ENCODE data around the gene CYP27B1. TPM values are rescaled to one million over a fixed set of nuclear protein-coding genes. Genes with fewer than 3 reads are reported as not detected.

Gene CYP27B1
- total RNA-seq, 1 donor from 2014 or later, result 4.7 TPM

DNA sequence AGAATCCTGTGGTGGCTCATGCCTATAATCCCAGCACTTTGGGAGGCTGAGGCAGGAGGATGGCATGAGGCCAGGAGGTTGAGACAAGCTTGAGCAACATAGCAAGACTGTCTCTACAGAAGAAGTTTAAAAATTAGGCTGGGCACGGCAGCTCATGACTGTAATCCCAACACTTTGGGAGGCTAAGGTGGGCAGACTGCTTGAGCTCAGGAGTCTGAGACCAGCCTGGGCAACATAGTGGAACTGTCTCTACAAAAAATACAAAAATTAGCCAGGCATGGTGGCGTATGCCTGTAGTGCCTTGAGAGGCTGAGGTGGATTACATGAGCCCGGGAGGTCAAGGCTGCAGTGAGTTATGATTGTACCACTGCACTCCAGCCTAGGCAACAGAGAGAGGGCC, 998 bp upstream of the CYP27B1 start:
- Mint-ChIP-seq H3K4me3 (no peak overlapping the region), H3K27me3 (ENCODE audit: low read depth) (peaks cover 56% of the 10 kb centered on the region), H3K36me3 (peaks cover 8% of the 10 kb centered on the region), H3K27ac (no peak overlapping the region), H3K9me3 (no peaks in the 10 kb centered on the region), H3K4me1 (peaks cover 31% of the 10 kb centered on the region)
- TF ChIP-seq CTCF (IDR thresholded peaks at IDR 0.05; ENCODE audit: unreplicated experiment), result no peak
- DNase-seq (ENCODE audit: low spot score in 2 of 2, unreplicated experiment in 2 of 2), result no peak

DNA sequence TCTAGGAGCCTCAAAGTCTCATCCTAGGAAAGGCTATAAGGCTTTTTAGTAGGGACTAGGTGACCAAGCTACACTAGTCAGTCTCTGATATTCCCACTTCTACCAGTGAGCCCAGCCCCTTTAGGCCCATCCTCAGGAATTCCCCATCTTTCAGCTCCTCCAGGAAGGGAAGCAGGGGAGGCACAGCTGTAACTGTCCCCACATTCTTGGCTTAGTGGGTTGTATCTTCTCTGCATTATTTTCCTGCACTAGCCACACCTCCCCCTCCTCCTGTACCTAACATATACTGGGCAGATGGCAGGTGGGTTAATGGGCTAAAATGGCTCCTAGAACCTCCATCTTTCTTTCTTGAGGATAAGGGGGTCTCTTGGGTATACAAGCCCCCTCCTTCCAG, 424 bp upstream of the CYP27B1 start:
- H3K27me3 Mint-ChIP-seq (ENCODE audit: low read depth), result peaks cover 62% of the 10 kb centered on the region
- no peak overlapping the region for H3K27ac Mint-ChIP-seq

GRCh38 chr12:57765698-57766463, 997 bp downstream of the CYP27B1 start:
- Mint-ChIP-seq H3K4me1 (peaks cover 22% of the 10 kb centered on the region), H3K27me3 (ENCODE audit: low read depth) (peaks cover 75% of the 10 kb centered on the region), H3K9me3 (no peaks in the 10 kb centered on the region), H3K36me3 (peaks cover 10% of the 10 kb centered on the region), H3K4me3 (peak overlapping the region; percentile 53), H3K27ac (no peak overlapping the region)
- TF ChIP-seq CTCF (IDR thresholded peaks at IDR 0.05; ENCODE audit: unreplicated experiment), result no peak
- no peak for DNase-seq (ENCODE audit: low spot score in 2 of 2, unreplicated experiment in 2 of 2)

More for the DNA sequence above, 424 bp upstream of the CYP27B1 start:
- DNase-seq (ENCODE audit: low spot score in 2 of 2, unreplicated experiment in 2 of 2), result no peak
- no peak for TF ChIP-seq CTCF (IDR thresholded peaks at IDR 0.05; ENCODE audit: unreplicated experiment)
- H3K4me3 Mint-ChIP-seq, result no peak overlapping the region
- peaks cover 30% of the 10 kb centered on the region for H3K4me1 Mint-ChIP-seq
- peaks cover 8% of the 10 kb centered on the region for H3K36me3 Mint-ChIP-seq
- no peaks in the 10 kb centered on the region for H3K9me3 Mint-ChIP-seq

GRCh38 chr12:57765003-57765697, 1.7 kb downstream of the CYP27B1 start:
- H3K4me1 Mint-ChIP-seq, result peaks cover 22% of the 10 kb centered on the region

GRCh38 chr12:57764662-57765002, 2.2 kb downstream of the CYP27B1 start:
- H3K36me3 Mint-ChIP-seq, result peaks cover 6% of the 10 kb centered on the region
- H3K27me3 Mint-ChIP-seq (ENCODE audit: low read depth), result peaks cover 87% of the 10 kb centered on the region
- no peak for DNase-seq (ENCODE audit: low spot score in 2 of 2, unreplicated experiment in 2 of 2)
- H3K4me3 Mint-ChIP-seq, result peak overlapping the region; percentile 34
- H3K9me3 Mint-ChIP-seq, result no peaks in the 10 kb centered on the region
- H3K4me1 Mint-ChIP-seq, result peaks cover 22% of the 10 kb centered on the region
- H3K27ac Mint-ChIP-seq, result no peak overlapping the region
- TF ChIP-seq CTCF (IDR thresholded peaks at IDR 0.05; ENCODE audit: unreplicated experiment), result no peak

More at GRCh38 chr12:57765003-57765697, 1.7 kb downstream of the CYP27B1 start:
- peak in 1 of 2 experiments; percentile 45 for DNase-seq (ENCODE audit: low spot score in 2 of 2, unreplicated experiment in 2 of 2)
- no peak for TF ChIP-seq CTCF (IDR thresholded peaks at IDR 0.05; ENCODE audit: unreplicated experiment)
- Mint-ChIP-seq H3K4me3 (peak overlapping the region; percentile 52), H3K36me3 (peaks cover 10% of the 10 kb centered on the region), H3K27me3 (ENCODE audit: low read depth) (peaks cover 83% of the 10 kb centered on the region), H3K27ac (no peak overlapping the region), H3K9me3 (no peaks in the 10 kb centered on the region)

Measured in mesothelial cell of epicardium (in vitro differentiated cells).